DMS79 treated with DMSO at 0.1 percent for 48 hours (cell line): ENCODE data around the gene PAX5.

Experiments
- DNase-seq: peaks from one replicate; lab custom pipeline; 2025; lab: John Stamatoyannopoulos, UW

The PAX5 gene

DNA sequence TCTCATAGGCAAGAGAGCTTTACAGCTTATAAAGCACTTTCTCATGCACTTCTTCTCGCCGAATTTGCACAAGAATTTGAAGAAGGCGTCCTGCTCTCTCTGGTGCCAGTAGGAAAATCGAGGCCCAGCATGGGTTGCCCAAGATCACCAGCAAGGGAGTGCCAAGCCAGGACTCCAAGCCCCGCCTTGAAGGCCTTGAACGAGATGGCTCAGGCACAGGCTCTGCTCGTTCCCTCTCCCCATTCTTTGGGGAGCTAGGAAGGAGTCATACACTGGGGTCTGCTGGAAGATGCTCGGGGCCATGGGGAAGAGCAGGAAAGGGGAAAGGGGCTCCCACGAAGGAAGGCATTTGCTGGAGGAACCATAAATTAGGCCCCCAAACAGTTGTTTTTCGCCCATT lies 46.7 kb downstream of the PAX5 start:
- no peak for DNase-seq

DNA sequence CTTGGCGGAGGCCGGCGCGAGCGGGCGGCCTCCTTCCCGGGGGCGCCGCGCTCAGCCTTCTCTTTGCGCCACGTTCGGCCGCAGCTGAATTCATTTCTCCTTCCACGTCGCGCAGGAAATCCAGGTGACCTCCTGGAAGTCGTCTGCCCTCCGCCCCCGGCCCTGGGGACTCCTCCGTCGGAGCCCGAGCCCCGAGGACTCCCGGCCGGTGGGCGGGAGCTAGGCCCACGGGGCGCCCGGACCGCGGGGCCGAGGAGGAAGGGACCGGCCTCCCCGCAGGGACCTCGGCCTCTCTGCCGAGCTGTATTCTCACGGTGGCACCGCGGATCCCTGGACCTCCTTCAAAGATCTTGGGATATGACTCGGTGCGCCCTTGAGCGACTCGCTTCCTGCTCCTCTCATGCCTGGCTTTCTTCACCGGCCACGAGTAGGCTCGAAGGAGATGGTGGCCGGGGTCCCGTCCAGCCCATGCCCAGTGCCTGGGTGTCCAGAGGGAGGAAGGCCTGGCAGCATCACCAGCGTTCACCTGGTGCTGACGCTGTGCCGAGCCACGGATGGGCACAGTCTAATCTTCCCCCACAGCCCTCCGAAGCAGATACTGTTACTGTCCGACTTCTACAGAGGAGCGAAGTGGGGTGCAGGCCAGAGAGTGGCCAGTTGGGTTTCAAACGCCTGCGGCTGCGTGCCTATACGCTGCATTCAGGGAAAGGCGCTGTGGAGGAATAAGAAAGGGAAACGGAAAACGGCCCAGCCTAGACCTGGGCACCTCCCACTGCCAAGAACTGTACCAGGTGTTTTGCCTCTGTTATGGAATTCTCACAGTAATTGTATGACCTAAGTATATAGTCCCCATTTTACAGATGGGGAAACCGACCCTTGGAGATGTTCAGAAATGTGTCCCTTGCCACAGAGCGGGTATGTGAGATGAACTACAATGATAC lies 47.3 kb downstream of the PAX5 start:
- no peak for DNase-seq

DNA sequence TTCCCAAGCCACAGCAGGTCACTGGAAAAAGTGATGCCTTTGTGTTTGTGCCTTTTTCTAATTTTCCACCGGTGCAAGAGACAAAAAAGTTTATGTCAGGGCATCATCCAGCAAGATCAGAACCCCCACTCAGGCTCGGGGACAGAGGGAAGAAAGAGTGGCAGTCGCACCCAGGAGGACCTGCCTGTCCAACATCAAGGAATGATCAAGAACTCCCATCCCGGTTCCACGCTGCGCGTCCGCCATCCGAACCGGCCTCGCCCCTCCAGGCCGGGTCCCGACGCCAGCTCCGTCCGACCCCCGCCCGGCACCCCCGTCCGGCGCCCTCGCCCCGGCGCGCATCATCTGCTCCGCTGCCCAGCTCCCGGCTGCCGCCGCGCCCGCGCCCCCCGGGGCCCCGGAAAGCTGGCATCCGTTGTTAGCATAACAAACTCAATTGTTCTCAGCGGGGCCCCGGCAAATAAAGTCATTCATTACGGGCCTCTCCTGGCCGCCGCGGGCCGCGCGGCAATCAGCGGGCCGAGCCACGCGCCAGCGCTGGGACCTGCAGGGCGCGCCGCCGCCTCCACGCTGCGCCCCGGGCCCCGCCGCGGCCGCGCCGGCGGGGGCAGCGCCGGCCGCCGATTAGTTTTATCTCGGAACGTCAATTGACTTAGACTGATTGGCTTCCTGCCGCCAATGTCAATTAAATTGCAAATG lies 48.1 kb downstream of the PAX5 start:
- no peak for DNase-seq

DNA sequence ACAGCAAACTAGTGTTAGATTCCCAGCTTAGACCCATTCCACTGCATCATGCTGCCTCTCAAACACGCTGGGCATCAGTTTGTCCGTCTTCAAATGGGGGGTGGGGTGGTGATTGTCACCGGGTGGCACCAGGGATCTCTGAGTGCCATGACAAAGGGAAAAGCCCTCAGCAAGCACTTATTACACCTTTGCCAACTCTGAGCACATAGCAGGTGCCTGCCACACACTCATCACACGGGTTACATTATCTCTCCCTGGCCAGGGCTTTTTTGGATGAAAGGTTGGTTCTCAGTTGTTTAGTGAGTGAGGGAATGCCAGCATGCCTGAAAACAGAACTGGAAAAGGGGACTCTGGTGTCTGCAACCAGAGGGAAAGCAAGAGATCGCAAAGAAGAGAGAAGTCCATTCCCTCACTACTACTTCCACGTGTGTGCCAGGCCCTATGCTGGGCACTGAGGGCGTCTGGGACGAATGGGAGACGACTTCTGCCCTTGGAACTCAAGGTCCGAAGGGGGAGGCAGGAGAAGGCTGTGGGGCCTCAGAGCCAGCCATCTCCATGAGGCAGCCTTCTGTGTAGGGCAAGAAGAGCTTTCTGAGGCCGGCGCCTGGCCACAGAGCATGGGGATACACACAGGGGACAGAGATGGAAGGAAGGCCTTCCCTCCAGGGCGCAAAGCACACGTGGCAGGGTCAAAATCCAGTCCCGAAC lies 48.9 kb downstream of the PAX5 start:
- no peak for DNase-seq

DNA sequence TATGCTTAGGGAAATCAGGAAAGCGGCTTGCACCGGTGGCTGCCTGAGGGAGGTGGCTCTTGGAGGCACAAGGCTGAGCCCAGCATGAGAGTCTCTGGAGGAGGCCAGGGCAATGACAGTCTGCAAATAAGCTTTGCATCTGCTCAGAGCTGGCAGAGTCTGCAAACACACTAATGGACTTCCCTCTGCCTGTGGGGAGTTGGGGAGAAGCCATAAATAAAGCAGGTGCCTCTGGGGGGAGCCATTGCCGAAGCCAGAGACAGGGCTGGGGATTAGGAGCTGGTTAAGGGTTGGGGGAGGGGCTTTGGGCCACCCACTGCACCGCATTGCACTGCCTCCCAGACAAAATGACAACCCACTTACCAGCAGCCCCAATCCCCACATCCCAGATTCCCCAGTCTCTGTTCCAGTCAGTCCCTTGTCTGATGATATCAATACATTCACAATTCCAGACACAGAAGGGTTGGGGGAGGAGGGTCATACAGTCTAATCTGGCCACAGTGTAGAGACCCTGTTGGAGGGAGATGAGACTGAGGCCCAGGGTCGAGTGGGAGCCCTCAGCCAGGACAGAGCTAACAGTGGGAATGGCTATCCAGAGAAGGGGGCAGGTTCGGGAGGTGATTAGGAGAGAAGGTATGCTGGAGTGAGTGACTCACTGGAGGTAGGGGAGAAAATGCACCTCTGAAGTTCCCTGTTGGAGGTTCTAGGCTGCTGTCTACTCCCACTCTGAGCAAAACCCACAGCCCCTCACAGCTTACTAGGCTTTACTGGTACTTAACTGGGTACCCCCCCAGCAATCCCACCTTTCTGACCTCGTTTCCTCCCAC lies 53.7 kb downstream of the PAX5 start:
- no peak for DNase-seq

DNA sequence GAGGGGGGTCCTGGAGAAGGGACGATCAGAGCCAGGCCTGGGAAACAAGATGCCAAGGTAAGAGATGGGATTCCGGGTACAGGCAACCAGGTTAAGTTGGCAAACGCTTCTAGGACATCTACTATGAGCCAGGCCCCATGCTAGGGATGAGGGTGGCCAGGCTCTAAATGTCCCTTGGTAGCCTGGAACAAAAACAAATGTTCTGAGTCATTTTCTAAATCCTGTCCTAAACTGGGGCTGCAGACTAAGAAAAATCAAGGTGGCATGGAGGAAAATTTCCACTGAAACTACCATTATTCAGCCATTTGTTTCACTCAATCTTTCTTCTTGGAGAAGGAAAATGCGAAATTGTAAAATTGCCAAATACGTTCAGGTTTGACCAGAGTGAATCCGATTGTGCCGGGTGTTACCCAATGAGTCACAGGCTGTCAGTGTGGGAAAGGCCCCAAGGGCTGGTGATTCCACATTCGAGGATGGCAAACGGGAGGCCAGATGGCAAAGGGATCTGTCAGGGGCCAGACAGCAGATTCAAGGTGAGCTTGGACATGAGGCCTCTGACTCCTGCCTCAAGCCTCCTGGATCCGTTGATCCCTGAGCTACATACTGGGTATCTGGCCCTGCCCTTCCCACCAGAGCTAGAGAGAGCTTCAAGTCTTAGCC lies 57.6 kb downstream of the PAX5 start:
- DNase-seq: no peak

DNA sequence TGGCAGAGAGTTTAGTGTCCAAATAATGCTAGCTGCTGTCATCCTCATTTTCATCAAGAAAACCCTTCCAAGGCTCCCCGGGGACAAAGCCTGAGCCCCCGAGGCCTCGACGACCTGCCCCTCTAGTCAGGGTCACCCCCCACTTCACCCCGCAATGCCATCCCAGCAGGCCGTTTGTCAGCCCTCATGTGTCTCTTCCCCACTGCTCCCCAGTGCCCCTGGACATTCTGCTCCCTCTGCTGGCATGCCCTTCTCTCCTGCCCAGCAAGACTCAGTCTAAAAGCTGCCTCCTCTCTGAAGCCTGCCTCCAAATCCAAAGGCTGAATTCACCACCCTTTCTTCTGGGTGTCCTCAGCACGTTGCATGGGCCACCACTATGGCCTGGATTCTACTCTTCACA lies 59.3 kb downstream of the PAX5 start:
- no peak for DNase-seq

DNA sequence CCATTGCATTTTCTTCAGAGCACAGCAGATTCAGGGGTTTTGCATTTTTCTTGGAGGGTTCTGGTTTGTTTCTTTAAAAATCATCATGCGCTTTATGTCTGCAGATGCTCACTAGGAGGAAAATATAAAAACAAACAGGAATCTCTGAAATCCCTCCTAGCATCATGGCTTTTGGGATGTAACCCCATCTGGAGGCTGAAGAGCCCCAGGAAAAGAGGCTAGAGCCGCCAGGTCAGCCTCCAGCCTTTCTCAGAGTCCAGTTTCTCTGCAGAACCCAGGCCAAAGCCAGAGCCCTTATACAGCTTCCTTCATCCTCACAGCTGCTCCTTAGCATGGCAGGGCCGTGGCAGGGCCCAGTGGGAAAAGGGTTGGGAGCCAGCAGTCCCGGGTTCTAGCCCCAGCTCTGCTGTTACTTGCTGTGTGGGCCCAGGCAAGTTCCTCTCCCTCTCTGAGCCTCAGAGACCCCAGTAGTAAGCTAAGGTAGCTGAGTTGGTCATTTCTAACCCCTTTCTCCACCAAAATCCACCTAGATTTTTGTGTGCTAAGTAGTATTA lies 62.1 kb downstream of the PAX5 start:
- DNase-seq: no peak

DNA sequence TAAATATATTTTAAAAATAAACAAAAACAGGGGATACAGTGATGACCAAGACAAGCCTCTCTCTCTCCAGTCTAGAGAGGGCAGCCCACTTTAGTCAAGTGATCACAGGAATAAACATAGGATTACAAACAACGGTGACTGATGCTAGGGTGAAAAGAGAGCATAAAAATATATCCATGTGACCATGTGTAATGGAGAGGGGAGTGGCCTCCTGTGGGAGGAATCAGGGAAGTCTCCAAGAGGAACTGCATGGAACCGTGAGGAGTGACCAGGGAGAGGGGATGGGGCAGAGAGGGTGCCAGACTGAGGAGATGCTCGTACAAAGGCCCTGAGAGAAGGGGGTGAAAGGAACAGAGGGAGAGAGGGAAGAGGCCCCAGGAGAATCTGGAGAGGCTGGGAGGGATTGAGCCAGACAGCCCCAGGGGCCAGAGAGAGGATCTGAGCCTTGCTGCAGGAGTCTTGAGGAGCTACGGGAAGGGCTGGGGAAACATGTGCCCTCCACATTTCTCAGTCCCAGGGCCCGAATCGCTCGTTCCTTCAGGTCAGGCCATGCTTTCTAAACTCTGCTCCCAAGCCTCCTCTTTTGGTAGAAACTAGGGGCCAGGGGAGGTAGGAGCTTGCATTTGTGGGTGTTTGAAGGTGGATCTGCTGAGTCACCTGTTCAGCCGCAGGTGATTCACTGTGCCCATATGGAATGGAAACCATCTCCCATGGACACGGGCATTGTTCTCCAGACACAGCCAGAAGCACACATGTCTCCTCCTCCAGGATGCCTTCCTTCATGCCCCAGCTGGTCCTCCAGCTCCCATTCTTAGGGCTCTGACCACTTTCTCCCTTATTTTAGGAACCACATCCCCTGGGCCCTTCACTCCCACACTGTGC lies 63.8 kb downstream of the PAX5 start:
- no peak for DNase-seq

DNA sequence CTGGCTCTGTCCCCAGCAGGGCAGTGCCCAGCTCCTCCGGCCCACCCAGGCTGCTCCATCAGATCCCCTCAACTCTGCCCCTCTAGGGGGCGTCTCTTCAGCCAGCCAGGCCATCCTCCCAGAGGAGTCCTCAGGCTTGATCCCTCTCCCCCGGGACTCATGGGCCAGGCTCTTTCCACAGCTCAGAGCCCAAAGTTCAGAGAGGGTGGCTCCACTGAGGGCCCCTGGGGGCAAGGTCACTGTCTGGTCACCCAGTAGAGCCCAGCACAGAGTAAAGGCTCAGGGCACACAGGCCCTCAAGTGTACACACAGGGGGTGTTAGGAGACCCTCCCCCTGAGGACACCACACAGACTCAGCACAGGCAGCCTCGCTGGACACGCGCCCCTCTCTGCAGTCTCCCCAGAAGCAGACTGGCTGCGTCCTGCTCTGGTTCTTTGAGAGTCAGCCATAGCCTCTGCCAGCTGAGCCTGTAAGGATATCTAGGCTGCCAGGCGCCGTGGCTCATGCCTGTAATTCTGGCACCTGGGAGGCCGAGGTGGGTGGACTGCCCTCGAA lies 64.8 kb downstream of the PAX5 start:
- DNase-seq: no peak

DNA sequence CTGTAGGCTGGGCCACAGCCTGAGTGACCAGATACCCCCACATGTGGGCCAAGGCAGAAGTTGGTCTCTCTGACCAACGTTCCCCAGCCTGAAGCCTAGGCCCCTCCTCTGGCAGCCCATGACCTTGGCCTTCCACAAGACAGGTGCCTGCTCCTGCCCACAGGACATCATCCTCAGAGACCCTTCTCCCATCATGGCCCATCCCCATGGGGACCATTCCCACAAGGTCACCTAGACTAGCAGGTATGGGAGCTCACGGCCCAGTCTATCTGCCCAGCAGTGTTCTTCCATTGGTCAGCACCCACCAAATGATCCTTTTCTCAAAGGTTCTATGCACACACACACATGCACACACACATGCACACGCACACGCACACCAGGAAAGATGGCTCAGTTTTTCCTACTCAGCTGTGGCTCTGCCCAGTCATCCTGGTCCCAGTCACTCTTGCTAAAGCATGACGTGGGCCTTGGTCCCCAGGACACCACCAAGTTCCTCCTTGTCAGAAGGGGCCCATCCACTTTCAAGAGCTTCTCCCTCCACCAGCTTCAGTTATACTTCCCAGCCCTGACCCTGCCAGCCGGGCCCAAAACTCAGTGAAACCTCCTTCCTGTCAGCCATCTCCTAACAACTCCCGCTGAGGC lies 65.4 kb downstream of the PAX5 start:
- no peak for DNase-seq

DNA sequence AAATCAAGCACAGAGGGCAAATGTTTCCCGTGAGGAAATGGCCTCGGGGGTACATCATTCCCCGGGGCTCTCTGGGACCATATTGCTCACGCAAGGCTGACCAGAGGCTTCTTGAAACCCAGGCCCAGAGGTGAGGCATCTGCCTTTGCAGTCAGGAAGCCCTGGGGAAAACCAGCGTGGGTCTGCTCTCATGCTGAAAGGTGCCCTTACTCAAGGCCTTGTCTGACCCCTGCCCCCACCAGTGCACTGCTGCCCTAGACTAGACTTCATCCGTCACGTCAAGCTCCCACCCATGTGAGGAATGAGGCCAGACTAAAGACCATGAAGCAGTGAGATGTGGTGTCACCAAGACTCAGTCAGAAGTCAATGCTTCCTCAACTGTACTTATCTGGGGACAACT lies 66.1 kb downstream of the PAX5 start:
- DNase-seq: no peak

DNA sequence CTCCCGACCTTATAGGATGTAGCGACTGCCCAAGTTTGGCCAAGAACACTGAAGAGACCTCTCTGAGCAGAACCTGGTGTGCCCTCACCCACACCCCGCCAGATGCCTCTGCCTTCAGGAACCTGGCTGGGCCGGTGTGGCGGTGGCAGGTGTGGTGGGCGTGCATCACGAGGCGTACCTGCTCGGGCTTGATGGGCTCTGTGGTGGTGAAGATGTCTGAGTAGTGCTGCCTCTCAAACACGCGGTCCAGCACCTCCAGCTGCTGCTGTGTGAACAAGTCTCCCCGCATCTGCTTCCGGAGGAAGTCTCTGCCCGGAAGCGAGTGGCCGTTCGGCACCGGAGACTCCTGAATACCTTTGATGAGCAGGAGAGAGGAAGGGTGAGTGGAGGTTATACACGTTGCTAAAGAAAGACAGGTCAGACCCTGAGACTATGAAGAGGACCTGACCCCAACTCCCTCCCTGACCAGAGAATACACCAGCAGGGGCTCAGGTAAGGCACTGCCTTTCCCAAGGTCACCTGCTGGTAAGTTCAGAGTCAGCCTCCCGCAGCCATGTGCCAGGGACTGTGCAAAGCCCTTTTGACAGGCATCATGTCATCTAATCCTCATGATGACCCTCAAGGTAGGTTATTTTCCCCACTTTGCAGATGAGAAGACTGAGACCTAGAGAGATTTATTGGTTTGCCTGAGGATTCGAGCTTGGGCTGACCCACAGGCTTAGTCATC lies 67.5 kb downstream of the PAX5 start:
- DNase-seq: no peak

DNA sequence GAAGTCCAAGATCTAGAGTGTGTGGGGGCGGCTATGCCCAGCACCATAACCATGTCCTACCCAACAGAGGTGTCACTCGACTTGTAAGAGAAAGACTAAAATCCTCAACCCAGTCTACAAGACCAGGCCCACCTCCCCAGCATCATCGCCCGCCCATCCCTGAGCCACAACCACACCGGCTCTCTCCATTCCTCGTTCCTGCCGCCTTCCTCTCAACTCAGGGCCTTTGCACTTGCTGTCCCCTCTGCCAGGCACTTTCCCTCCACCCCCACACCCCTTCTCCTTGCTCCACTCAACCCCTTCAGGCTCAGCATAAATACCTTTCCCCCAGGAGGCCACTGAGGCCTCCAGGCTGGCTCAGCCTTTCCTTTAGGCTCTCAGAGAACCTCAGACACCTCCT lies 69.3 kb downstream of the PAX5 start:
- DNase-seq: no peak

DNA sequence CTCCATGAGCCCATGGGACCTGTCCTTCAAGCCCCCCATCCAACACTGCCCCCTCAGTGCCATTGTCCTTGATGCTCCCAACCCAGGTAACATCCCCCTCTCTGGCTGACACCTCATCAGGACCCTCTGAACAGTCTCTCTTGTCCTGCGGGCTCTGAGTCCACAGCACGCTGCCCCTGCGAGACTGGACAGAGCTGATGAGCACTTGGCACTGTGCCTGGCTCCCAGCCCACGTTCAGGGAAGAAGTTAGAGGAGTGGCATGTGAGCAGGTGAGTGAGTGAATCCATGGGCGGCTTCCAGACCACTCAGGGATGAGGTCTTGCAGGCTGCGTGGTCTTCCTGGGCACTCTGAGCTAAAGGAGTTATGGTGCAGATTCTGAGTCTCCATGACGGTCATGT lies 70.7 kb downstream of the PAX5 start:
- DNase-seq: no peak

DNA sequence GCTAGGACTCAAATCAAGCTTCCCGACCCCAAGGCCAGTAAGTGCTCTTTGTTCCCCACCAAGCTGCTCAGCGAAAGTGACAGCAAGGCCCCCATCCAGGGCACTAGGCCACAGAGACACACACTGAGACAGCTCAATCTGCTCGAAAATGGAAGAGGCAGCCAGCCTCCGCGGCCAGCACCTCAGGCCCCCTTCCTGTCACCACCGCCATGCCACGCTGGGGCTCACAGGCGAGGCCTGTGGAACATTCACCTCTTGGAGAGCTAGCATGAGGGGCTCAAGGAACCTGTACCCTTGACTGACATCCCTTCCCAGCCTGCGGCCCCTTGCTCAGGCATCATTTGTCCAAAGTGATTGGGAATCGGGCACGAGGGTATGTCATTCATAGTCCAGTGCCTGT lies 71.4 kb downstream of the PAX5 start:
- DNase-seq: no peak

DNA sequence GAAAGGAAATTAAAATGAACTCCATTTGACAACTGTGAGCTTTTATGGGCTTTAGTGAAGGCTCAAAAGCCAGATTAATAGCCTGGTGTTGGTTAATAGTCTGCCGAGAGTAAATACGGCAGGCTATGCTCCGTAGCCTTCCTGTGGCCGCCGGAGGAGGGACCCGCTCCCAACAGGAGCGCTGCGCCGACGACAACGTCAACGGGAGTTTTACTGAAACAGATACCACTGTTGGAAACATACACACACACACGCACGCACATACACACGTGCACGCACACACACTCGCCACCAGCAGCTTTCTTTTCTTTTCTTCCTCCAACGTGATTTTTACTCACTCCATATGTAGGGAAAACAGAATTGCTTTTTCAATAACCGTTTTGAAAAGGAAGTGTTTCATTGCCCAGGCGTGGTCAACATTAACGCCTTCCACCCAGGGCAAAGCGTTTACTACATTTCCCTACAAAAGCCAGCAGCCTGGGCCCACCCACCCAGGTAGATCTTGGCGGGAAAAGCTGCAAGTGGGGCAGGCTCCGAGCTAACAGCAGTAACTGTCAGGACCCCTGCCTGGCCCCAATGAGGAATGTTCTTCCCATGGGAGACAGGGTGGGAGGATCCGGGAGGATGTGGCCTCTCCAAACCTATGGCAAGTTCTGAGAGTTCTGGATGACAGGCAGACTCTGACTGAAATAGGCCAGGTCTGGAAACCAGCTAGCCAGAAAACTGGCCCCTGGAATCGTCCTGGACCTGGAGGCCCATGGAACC lies 72.3 kb downstream of the PAX5 start:
- no peak for DNase-seq

DNA sequence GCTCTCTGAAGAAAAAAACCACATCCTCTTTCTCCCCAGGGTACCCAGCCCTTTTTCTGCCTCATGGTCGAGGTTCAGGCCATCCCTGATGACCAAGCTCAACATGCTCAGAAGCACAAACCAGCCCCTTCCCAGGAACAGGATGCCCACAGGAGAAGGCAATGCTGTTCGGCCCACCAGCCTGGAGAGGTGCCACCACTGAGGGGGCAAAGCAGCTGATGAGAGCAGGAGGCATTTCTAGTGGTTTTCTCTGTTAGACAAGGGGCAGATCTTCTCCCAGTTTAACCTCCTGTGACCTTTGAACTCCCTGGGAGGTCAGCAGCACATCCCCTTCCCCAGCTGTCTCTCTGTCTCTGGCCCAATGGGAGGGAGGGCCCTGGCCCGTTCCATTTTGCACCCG lies 73.0 kb downstream of the PAX5 start:
- no peak for DNase-seq
